Tibial artery (tissue), 4 donors: ENCODE measurements around the gene SEMA3B.
A peak's percentile ranks its signal among the peaks of the same experiment; 100 is the strongest.

ENCODE experiments used
- DNase-seq, 2 donors: peaks; one replicate each; pipeline ENCODE4 v3.0.0-alpha.2; 2019
- H3K27ac ChIP-seq, 2 donors: fragments of 200-600 bp; sonication (generic) in 1 of 2; 1 replicate in 1 of 2; 2 replicates in 1 of 2; pipeline ENCODE4 v1.5.1; 2018 to 2019; ENCODE audit warnings: mild to moderate bottlenecking in 1 of 2
- H3K27me3 ChIP-seq, 2 donors: fragments of 200-600 bp; sonication (generic) in 1 of 2; one replicate each; pipeline versions ENCODE4 v1.5.1 to v1.6.0; 2016 to 2019
- H3K36me3 ChIP-seq, 3 donors: fragments of 200-600 bp; sonication (generic) in 2 of 3; one replicate each; pipeline ENCODE4 v1.5.1; 2016 to 2019; ENCODE audit warnings: mild to moderate bottlenecking in 2 of 3
- H3K4me1 ChIP-seq, 4 donors: fragments of 200-600 bp; sonication (generic) in 2 of 4; 1 replicate in 3 of 4; 2 replicates in 1 of 4; pipeline ENCODE4 v1.5.1; 2016 to 2019
- H3K4me3 ChIP-seq, 2 donors: fragments of 200-600 bp; sonication (generic) in 1 of 2; 1 replicate in 1 of 2; 2 replicates in 1 of 2; pipeline ENCODE4 v1.5.1; 2018 to 2019; ENCODE audit warnings: mild to moderate bottlenecking in 2 of 2
- H3K9me3 ChIP-seq, 3 donors: fragments of 200-600 bp; sonication (generic) in 1 of 3; one replicate each; pipeline ENCODE4 v1.5.1; 2016 to 2019
- intact Hi-C: fragments of 100-400 bp; cut with DNase I; formaldehyde crosslinking; loops from one replicate; pipeline ENCODE4 v1.15.0; 2023; ENCODE audit warnings: low total_unique reads
- TF ChIP-seq, protein P1 (sequence below), 2 experiments: fragments of 200-600 bp in 1 of 2; fragments of 450-650 bp in 1 of 2; IDR thresholded peaks; one replicate each; pipeline ENCODE4 v1.5.1; 2017 to 2019; ENCODE audit warnings: antibody characterized with exemption in 2 of 2, mild to moderate bottlenecking in 1 of 2, moderate library complexity in 1 of 2

Gene SEMA3B

GRCh38 chr3:50256978-50257890 lies 11.7 kb upstream of the SEMA3B start:
- TF ChIP-seq, protein P1, sequence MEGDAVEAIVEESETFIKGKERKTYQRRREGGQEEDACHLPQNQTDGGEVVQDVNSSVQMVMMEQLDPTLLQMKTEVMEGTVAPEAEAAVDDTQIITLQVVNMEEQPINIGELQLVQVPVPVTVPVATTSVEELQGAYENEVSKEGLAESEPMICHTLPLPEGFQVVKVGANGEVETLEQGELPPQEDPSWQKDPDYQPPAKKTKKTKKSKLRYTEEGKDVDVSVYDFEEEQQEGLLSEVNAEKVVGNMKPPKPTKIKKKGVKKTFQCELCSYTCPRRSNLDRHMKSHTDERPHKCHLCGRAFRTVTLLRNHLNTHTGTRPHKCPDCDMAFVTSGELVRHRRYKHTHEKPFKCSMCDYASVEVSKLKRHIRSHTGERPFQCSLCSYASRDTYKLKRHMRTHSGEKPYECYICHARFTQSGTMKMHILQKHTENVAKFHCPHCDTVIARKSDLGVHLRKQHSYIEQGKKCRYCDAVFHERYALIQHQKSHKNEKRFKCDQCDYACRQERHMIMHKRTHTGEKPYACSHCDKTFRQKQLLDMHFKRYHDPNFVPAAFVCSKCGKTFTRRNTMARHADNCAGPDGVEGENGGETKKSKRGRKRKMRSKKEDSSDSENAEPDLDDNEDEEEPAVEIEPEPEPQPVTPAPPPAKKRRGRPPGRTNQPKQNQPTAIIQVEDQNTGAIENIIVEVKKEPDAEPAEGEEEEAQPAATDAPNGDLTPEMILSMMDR (IDR thresholded peaks at IDR 0.05): peak; percentile 20 to 32
- H3K9me3 ChIP-seq: no peaks in the 10 kb centered on the region
- H3K27me3 ChIP-seq: no peaks in the 10 kb centered on the region
- H3K4me3 ChIP-seq: no peak overlapping the region
- intact Hi-C loops: no loop called here
- H3K36me3 ChIP-seq: peaks cover 40 to 63% (median 62%) of the 10 kb centered on the region in 3 donors
- H3K27ac ChIP-seq: peak overlapping the region in 1 of 2 donors; percentile 97
- peaks cover 0 to 44% (median 31%) of the 10 kb centered on the region in 4 donors for H3K4me1 ChIP-seq
- no peak for DNase-seq

DNA sequence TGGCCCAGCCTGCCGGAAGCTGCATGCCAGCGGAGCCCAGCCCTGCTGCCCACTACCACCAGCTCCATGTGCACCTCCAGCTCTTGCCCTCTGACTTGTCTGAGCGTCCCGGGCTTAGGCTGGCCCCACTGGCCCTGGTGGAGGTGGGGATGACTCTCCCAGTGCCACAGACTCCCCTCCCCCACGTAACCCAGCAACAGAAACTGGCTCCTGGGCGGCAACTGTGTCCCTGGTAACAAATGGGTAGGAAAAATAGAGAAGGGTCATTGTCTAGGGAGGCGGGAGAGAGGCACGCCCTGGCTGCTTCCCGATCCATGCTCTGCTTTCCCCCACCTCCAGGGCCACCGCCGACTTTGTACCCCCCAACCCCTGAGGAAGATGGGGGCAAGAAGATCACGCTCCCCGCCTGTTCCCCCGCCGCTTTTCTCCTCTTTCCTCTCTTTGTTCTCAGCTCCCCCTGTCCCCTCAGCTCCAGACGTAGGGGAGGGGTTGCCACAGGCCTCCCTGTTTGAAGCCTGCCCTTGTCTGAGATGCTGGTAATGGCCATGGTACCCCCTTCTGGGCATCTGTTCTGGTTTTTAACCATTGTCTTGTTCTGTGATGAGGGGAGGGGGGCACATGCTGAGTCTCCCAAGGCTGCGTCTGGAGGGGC lies 10.8 kb upstream of the SEMA3B start:
- Histone ChIP-seq H3K36me3 (peaks cover 31 to 54% (median 53%) of the 10 kb centered on the region in 3 donors), H3K4me1 (peaks cover 0 to 48% (median 34%) of the 10 kb centered on the region in 4 donors), H3K27ac (peak overlapping the region; percentile 97 to 100), H3K27me3 (no peaks in the 10 kb centered on the region), H3K9me3 (no peaks in the 10 kb centered on the region), H3K4me3 (no peak overlapping the region)
- intact Hi-C loops: no loop called here
- TF ChIP-seq, protein P1 (IDR thresholded peaks at IDR 0.05): no peak
- DNase-seq: no peak

DNA sequence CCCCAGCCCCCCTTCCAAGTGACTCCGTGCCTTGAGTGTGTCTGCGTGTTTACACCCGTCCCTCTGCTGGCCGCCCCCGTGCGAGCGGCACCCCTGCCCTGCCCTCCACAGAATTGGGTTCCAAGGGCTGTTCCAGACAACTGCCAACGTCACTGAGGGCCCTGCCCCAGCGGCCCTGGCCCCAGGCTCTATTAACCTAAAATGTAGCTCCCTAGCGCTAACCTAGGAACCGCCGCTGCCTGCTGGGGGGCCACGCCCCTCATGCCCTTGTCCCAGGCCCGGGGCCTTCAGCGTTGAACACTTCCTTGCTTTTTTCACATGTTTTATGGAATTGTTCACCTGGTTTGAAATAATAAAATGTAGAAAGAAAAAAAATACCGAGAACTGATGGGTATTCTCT lies 10.0 kb upstream of the SEMA3B start:
- H3K27ac ChIP-seq: peak overlapping the region; percentile 97 to 100
- no peaks in the 10 kb centered on the region for H3K9me3 ChIP-seq
- TF ChIP-seq, protein P1 (IDR thresholded peaks at IDR 0.05): no peak
- intact Hi-C loops: no loop called here
- H3K4me1 ChIP-seq: peaks cover 2 to 54% (median 38%) of the 10 kb centered on the region in 4 donors
- no peak overlapping the region for H3K4me3 ChIP-seq
- DNase-seq: no peak
- peaks cover 28 to 46% (median 45%) of the 10 kb centered on the region in 3 donors for H3K36me3 ChIP-seq
- H3K27me3 ChIP-seq: no peaks in the 10 kb centered on the region

DNA sequence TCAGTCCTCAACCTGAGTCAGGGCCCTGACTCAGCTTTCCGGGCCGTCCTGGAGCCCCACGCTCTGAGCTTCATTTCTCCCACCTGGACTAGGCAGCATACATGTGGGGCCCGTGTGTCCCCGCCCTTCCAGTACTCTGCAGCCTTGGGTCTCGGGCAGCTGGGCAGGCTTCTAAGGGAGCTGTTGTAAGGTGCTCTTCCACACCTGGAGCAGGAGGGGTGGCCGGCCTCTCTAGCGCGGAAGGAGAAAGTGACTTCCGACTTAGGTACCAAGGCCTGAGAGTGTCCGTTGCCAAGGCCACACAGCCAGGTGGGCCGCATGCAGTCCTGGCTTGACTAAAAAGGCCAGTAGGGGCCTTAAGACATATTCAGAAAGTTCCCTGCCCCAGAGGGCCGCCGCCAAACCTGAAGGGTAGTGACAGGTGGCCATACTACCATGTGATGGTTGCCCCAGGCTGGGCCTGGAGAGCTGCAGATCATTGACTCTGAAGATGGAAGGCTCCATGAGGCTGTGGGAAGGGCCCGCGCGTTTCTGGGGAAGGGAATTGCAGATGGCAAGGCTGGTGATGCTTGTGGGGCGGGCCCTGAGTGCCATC lies 9.4 kb upstream of the SEMA3B start:
- H3K36me3 ChIP-seq: peaks cover 27 to 40% (median 39%) of the 10 kb centered on the region in 3 donors
- peaks cover 4 to 54% (median 40%) of the 10 kb centered on the region in 4 donors for H3K4me1 ChIP-seq
- no peaks in the 10 kb centered on the region for H3K27me3 ChIP-seq
- no peak for DNase-seq
- H3K4me3 ChIP-seq: peak overlapping the region; percentile 67 to 69
- TF ChIP-seq, protein P1 (IDR thresholded peaks at IDR 0.05): no peak
- H3K9me3 ChIP-seq: no peaks in the 10 kb centered on the region
- intact Hi-C loops: no loop called here
- peak overlapping the region; percentile 97 to 100 for H3K27ac ChIP-seq

GRCh38 chr3:50260027-50260941 lies 8.7 kb upstream of the SEMA3B start:
- Histone ChIP-seq H3K27ac (peak overlapping the region; percentile 97 to 100), H3K4me1 (peaks cover 4 to 54% (median 42%) of the 10 kb centered on the region in 4 donors), H3K36me3 (peaks cover 24 to 33% (median 33%) of the 10 kb centered on the region in 3 donors), H3K27me3 (no peaks in the 10 kb centered on the region), H3K9me3 (no peaks in the 10 kb centered on the region), H3K4me3 (peak overlapping the region; percentile 67 to 69)
- peak; percentile 91 to 97 for DNase-seq
- TF ChIP-seq, protein P1 (IDR thresholded peaks at IDR 0.05): peak; percentile 98 to 99
- intact Hi-C loops: no loop called here
